ENCODE results near the gene DDR2.

GRCh38 chr1:162680419-162681121, 48.3 kb downstream of the DDR2 start:
- no peak for TF ChIP-seq CTCF (conservative IDR thresholded peaks at IDR 0.05; ENCODE audit: low read depth, low read length)
- TF ChIP-seq RAD21 (IDR thresholded peaks at IDR 0.05; ENCODE audit: low read length) = no peak
- no peak for TF ChIP-seq CEBPB (IDR thresholded peaks at IDR 0.05; ENCODE audit: low read depth, low read length)
- TF ChIP-seq BHLHE40 (IDR thresholded peaks at IDR 0.05; ENCODE audit: low read depth, low read length) = no peak
- TF ChIP-seq POLR2A (IDR thresholded peaks at IDR 0.05; ENCODE audit: low read depth, low read length) = no peak
- TF ChIP-seq MAZ (IDR thresholded peaks at IDR 0.05; ENCODE audit: borderline replicate concordance, low read depth, low read length) = no peak
- TF ChIP-seq USF2 (IDR thresholded peaks at IDR 0.05; ENCODE audit: low read depth, low read length) = no peak

Data from IMR-90 (cell line).